ENCODE data around the gene ENTPD6.

ENTPD6 gene

GRCh38 chr20:25198663-25199383 is 3.3 kb downstream of the ENTPD6 start:
- TF ChIP-seq FOXP2 (optimal IDR thresholded peaks at IDR 0.05; ENCODE audit: borderline replicate concordance, extremely low read depth, extremely low read length, insufficient read depth), result no peak
- TF ChIP-seq REST (IDR thresholded peaks at IDR 0.05; ENCODE audit: insufficient read depth in 1 of 2, low read depth in 2 of 2, low read length in 2 of 2), result no peak
- TF ChIP-seq SIN3A (IDR thresholded peaks at IDR 0.05; ENCODE audit: borderline replicate concordance, insufficient read depth, low read length), result no peak

- TF ChIP-seq FOXP2 (optimal IDR thresholded peaks at IDR 0.05; ENCODE audit: borderline replicate concordance, extremely low read depth, extremely low read length, insufficient read depth), result no peak
- TF ChIP-seq POLR2AphosphoS5 (IDR thresholded peaks at IDR 0.05; ENCODE audit: low read depth, low read length), result no peak
- no peak for TF ChIP-seq SIN3A (IDR thresholded peaks at IDR 0.05; ENCODE audit: borderline replicate concordance, insufficient read depth, low read length)
- TF ChIP-seq REST (IDR thresholded peaks at IDR 0.05; ENCODE audit: insufficient read depth in 1 of 2, low read depth in 2 of 2, low read length in 2 of 2), result no peak
- TF ChIP-seq TAF1 (IDR thresholded peaks at IDR 0.05; ENCODE audit: borderline replicate concordance, insufficient read depth, low read length), result no peak
These were observed 4.2 kb downstream of the ENTPD6 start for GRCh38 chr20:25199473-25200260.

GRCh38 chr20:25203089-25203488 is 7.6 kb downstream of the ENTPD6 start:
- no peak for TF ChIP-seq POLR2AphosphoS5 (IDR thresholded peaks at IDR 0.05; ENCODE audit: low read depth, low read length)
- TF ChIP-seq REST (IDR thresholded peaks at IDR 0.05; ENCODE audit: insufficient read depth in 1 of 2, low read depth in 2 of 2, low read length in 2 of 2), result no peak
- TF ChIP-seq TAF1 (IDR thresholded peaks at IDR 0.05; ENCODE audit: borderline replicate concordance, insufficient read depth, low read length), result no peak
- no peak for TF ChIP-seq FOXP2 (optimal IDR thresholded peaks at IDR 0.05; ENCODE audit: borderline replicate concordance, extremely low read depth, extremely low read length, insufficient read depth)
- TF ChIP-seq SIN3A (IDR thresholded peaks at IDR 0.05; ENCODE audit: borderline replicate concordance, insufficient read depth, low read length), result no peak

GRCh38 chr20:25203871-25204320 is 8.4 kb downstream of the ENTPD6 start:
- TF ChIP-seq FOXP2 (optimal IDR thresholded peaks at IDR 0.05; ENCODE audit: borderline replicate concordance, extremely low read depth, extremely low read length, insufficient read depth) (no peak), SIN3A (IDR thresholded peaks at IDR 0.05; ENCODE audit: borderline replicate concordance, insufficient read depth, low read length) (no peak), POLR2AphosphoS5 (IDR thresholded peaks at IDR 0.05; ENCODE audit: low read depth, low read length) (no peak), TAF1 (IDR thresholded peaks at IDR 0.05; ENCODE audit: borderline replicate concordance, insufficient read depth, low read length) (no peak), REST (IDR thresholded peaks at IDR 0.05; ENCODE audit: insufficient read depth in 1 of 2, low read depth in 2 of 2, low read length in 2 of 2) (no peak)
